Tibial nerve (tissue), 3 donors: ENCODE measurements around the gene DEK.

ENCODE experiments used
- CTCF ChIP-seq, 5 experiments: fragments of 200-600 bp in 3 of 5; fragments of 450-650 bp in 2 of 5; sonication (generic) in 3 of 5; IDR thresholded peaks; one replicate each; pipeline ENCODE4 v1.5.1; 2016 to 2019; ENCODE audit warnings: antibody characterized with exemption in 5 of 5, mild to moderate bottlenecking in 3 of 5, moderate library complexity in 2 of 5
- POLR2A ChIP-seq, 2 donors: fragments of 450-650 bp; IDR thresholded peaks; one replicate each; pipeline ENCODE4 v1.6.1; 2017; ENCODE audit warnings: antibody characterized with exemption in 2 of 2, mild to moderate bottlenecking in 2 of 2, moderate library complexity in 2 of 2

GRCh38 chr6:18204691-18205090 is 59.6 kb downstream of the DEK start:
- TF ChIP-seq POLR2A (IDR thresholded peaks at IDR 0.05) (no peak), CTCF (IDR thresholded peaks at IDR 0.05) (no peak)
